Astrocyte (in vitro differentiated cells and primary cell): ENCODE data around the gene MAP6D1. TPM values are rescaled to one million over a fixed set of nuclear protein-coding genes. Genes with fewer than 3 reads are reported as not detected.

Experiments used
- DNase-seq: peaks from one replicate; pipeline ENCODE4 v3.0.0-alpha.2; 2010; ENCODE audit warnings: low read depth
- FAIRE-seq: peaks from 2 replicates; lab custom pipeline; 2011; peaks lifted over from hg19 to GRCh38; lab: Jason Lieb, UNC
- H2AFZ ChIP-seq: 2 replicates; pipeline ENCODE4 v1.6.0; 2012; ENCODE audit warnings: low read depth, low read length, inconsistent platforms
- H3K27ac ChIP-seq: 2 replicates; pipeline ENCODE4 v1.5.1; 2011; ENCODE audit warnings: low read depth, low read length, inconsistent platforms
- H3K27me3 ChIP-seq: 2 replicates; pipeline ENCODE4 v1.6.0; 2011; ENCODE audit warnings: low read length, inconsistent platforms; ENCODE audit not compliant: insufficient read depth
- H3K36me3 ChIP-seq: 2 replicates; pipeline ENCODE4 v1.5.1; 2011; ENCODE audit warnings: low read length, inconsistent platforms; ENCODE audit not compliant: insufficient read depth
- H3K4me1 ChIP-seq: 2 replicates; pipeline ENCODE4 v1.5.1; 2011; ENCODE audit warnings: low read length, inconsistent platforms; ENCODE audit not compliant: insufficient read depth
- H3K4me2 ChIP-seq: 2 replicates; pipeline ENCODE4 v1.6.0; 2012; ENCODE audit warnings: low read length, inconsistent platforms
- H3K4me3 ChIP-seq: 2 replicates; pipeline ENCODE4 v1.5.1; 2011; ENCODE audit warnings: low read depth, mild to moderate bottlenecking, low read length, inconsistent platforms; ENCODE audit not compliant: insufficient read depth
- H3K79me2 ChIP-seq: 2 replicates; pipeline ENCODE4 v1.6.0; 2012; ENCODE audit warnings: mild to moderate bottlenecking, low read length, inconsistent platforms; ENCODE audit not compliant: insufficient read depth
- H3K9ac ChIP-seq: 2 replicates; pipeline ENCODE4 v1.6.0; 2012; ENCODE audit warnings: mild to moderate bottlenecking, low read length, inconsistent platforms
- H3K9me3 ChIP-seq: 2 replicates; pipeline ENCODE4 v1.5.1; 2012; ENCODE audit warnings: low read depth, mild to moderate bottlenecking, low read length, inconsistent platforms; ENCODE audit not compliant: insufficient read depth
- H4K20me1 ChIP-seq: 2 replicates; pipeline ENCODE4 v1.6.0; 2012; ENCODE audit warnings: low read length, inconsistent platforms; ENCODE audit not compliant: insufficient read depth
- H3K27ac Mint-ChIP-seq: one replicate; pipeline ENCODE4 v1.8.0; 2021; ENCODE audit warnings: mild to moderate bottlenecking, mixed read lengths; ENCODE audit not compliant: unreplicated experiment
- H3K27me3 Mint-ChIP-seq: one replicate; pipeline ENCODE4 v1.8.0; 2021; ENCODE audit warnings: low read depth, mixed read lengths; ENCODE audit not compliant: unreplicated experiment
- H3K36me3 Mint-ChIP-seq: one replicate; pipeline ENCODE4 v1.8.0; 2021; ENCODE audit warnings: low read depth, mixed read lengths; ENCODE audit not compliant: unreplicated experiment
- H3K4me1 Mint-ChIP-seq: one replicate; pipeline ENCODE4 v1.8.0; 2021; ENCODE audit warnings: low read depth, mixed read lengths; ENCODE audit not compliant: unreplicated experiment
- H3K4me3 Mint-ChIP-seq: one replicate; pipeline ENCODE4 v1.8.0; 2021; ENCODE audit warnings: mild to moderate bottlenecking, moderate library complexity, mixed read lengths; ENCODE audit not compliant: unreplicated experiment
- H3K9me3 Mint-ChIP-seq: one replicate; pipeline ENCODE4 v1.8.0; 2021; ENCODE audit warnings: mild to moderate bottlenecking, mixed read lengths; ENCODE audit not compliant: unreplicated experiment
- CTCF ChIP-seq: IDR thresholded peaks from 2 replicates; pipeline ENCODE4 v1.5.1; 2011; ENCODE audit warnings: low read depth, mild to moderate bottlenecking, inconsistent platforms, low read length, moderate library complexity; ENCODE audit not compliant: insufficient read depth
- EZH2 ChIP-seq: IDR thresholded peaks from 2 replicates; pipeline ENCODE4 v1.6.1; 2012; ENCODE audit warnings: mild to moderate bottlenecking, low read length, inconsistent platforms; ENCODE audit not compliant: insufficient read depth
- total RNA-seq: library from RNA; stranded (reverse); gene quantifications from 2 replicates; pipeline ENCODE4 v1.2.1, GENCODE V29; 2021

The MAP6D1 gene
- total RNA-seq, 1 donor from 2014 or later: 4.6 TPM

GRCh38 chr3:183857863-183858262 is 32.5 kb upstream of the MAP6D1 start:
- FAIRE-seq (peak; percentile 47), DNase-seq (peak; percentile 23)
- no peak overlapping the region for H3K9ac ChIP-seq
- no peaks in the 10 kb centered on the region for H3K27me3 ChIP-seq
- H3K27ac ChIP-seq: no peak overlapping the region
- Mint-ChIP-seq H3K27me3 (no peaks in the 10 kb centered on the region), H3K4me3 (no peak overlapping the region), H3K36me3 (peaks cover 22% of the 10 kb centered on the region), H3K4me1 (peaks cover 7% of the 10 kb centered on the region), H3K9me3 (no peaks in the 10 kb centered on the region), H3K27ac (no peak overlapping the region)
- no peaks in the 10 kb centered on the region for H3K4me1 ChIP-seq
- TF ChIP-seq EZH2: no peak
- no peak for TF ChIP-seq CTCF
- H3K36me3 ChIP-seq: peaks cover 19% of the 10 kb centered on the region
- H3K9me3 ChIP-seq: no peaks in the 10 kb centered on the region
- H4K20me1 ChIP-seq: no peaks in the 10 kb centered on the region
- no peak overlapping the region for H3K4me3 ChIP-seq
- H2AFZ ChIP-seq: no peak overlapping the region
- H3K4me2 ChIP-seq: no peak overlapping the region
- H3K79me2 ChIP-seq: no peaks in the 10 kb centered on the region

GRCh38 chr3:183854318-183855035 is 29.1 kb upstream of the MAP6D1 start:
- DNase-seq: no peak
- H3K27me3 ChIP-seq: no peaks in the 10 kb centered on the region
- no peak overlapping the region for H3K9ac ChIP-seq
- no peaks in the 10 kb centered on the region for H3K79me2 ChIP-seq
- no peak overlapping the region for H3K27ac Mint-ChIP-seq
- FAIRE-seq: no peak
- no peaks in the 10 kb centered on the region for H3K9me3 Mint-ChIP-seq
- H3K4me2 ChIP-seq: no peak overlapping the region
- H3K4me3 ChIP-seq: no peak overlapping the region
- no peak overlapping the region for H3K4me3 Mint-ChIP-seq
- H3K27ac ChIP-seq: no peak overlapping the region
- H4K20me1 ChIP-seq: no peaks in the 10 kb centered on the region
- peaks cover 22% of the 10 kb centered on the region for H3K36me3 Mint-ChIP-seq
- no peaks in the 10 kb centered on the region for H3K27me3 Mint-ChIP-seq
- peaks cover 7% of the 10 kb centered on the region for H3K4me1 Mint-ChIP-seq
- no peaks in the 10 kb centered on the region for H3K4me1 ChIP-seq
- peaks cover 7% of the 10 kb centered on the region for H3K36me3 ChIP-seq
- H2AFZ ChIP-seq: no peak overlapping the region
- no peak for TF ChIP-seq CTCF
- TF ChIP-seq EZH2: no peak
- H3K9me3 ChIP-seq: no peaks in the 10 kb centered on the region
